Gastrocnemius medialis (tissue), 4 donors: ENCODE results near the gene PIH1D1. TPM values are rescaled to one million over a fixed set of nuclear protein-coding genes. Genes with fewer than 3 reads are reported as not detected.

Experiments
- ATAC-seq, 2 donors: fragments of 150-250 bp; one replicate each; pipeline ENCODE4 v1.9.1; 2016
- DNase-seq, 2 donors: peaks; one replicate each; pipeline ENCODE4 v3.0.0-alpha.2; 2019
- H3K27ac ChIP-seq, 4 donors: fragments of 200-600 bp; sonication (generic); 1 replicate in 1 of 4; 2 replicates in 3 of 4; pipeline ENCODE4 v1.5.1; 2016 to 2018; ENCODE audit warnings: mild to moderate bottlenecking in 2 of 4, moderate library complexity in 1 of 4
- H3K27me3 ChIP-seq, 3 donors: fragments of 200-600 bp; sonication (generic) in 2 of 3; 1 replicate in 1 of 3; 2 replicates in 2 of 3; pipeline versions ENCODE4 v1.5.1 to v1.6.0; 2016 to 2019; ENCODE audit warnings: mild to moderate bottlenecking in 1 of 3, moderate library complexity in 1 of 3
- H3K36me3 ChIP-seq, 2 donors: fragments of 200-600 bp; sonication (generic) in 1 of 2; one replicate each; pipeline ENCODE4 v1.5.1; 2017 to 2018
- H3K4me1 ChIP-seq, 2 donors: fragments of 200-600 bp; sonication (generic) in 1 of 2; one replicate each; pipeline ENCODE4 v1.5.1; 2016 to 2017; ENCODE audit warnings: mild to moderate bottlenecking in 2 of 2
- H3K4me3 ChIP-seq, 4 donors: fragments of 200-600 bp; sonication (generic) in 3 of 4; 1 replicate in 1 of 4; 2 replicates in 3 of 4; pipeline ENCODE4 v1.5.1; 2016 to 2019; ENCODE audit warnings: mild to moderate bottlenecking in 2 of 4
- H3K9me3 ChIP-seq, 3 donors: fragments of 200-600 bp; sonication (generic) in 2 of 3; 1 replicate in 1 of 3; 2 replicates in 2 of 3; pipeline ENCODE4 v1.5.1; 2016 to 2019
- POLR2A ChIP-seq, 2 donors: fragments of 450-650 bp; IDR thresholded peaks; one replicate each; pipeline ENCODE4 v1.6.1; 2017; ENCODE audit warnings: antibody characterized with exemption in 2 of 2, mild to moderate bottlenecking in 2 of 2, moderate library complexity in 2 of 2
- in situ Hi-C, 4 donors: fragments of 200-750 bp; cut with MboI; loops; one replicate each; pipeline versions ENCODE4 v1.15.0 to v1.8.0; 2017; ENCODE audit warnings: low sequenced_read_pairs in 4 of 4
- intact Hi-C: fragments of 100-400 bp; cut with DNase I; formaldehyde crosslinking; loops from one replicate; pipeline ENCODE4 v1.15.1; 2023; ENCODE audit warnings: low total_unique reads
- total RNA-seq, 4 donors: library from RNA; depleted of rRNA; stranded (reverse); fragments of >200 nt; gene quantifications; one replicate each; pipeline versions ENCODE4 v1.1.0 to v1.2.3, GENCODE V29; 2016
- TF ChIP-seq, protein P1 (sequence below), 5 experiments: fragments of 450-650 bp in 3 of 5; fragments of 200-600 bp in 2 of 5; sonication (generic) in 2 of 5; IDR thresholded peaks in 4 of 5; conservative IDR thresholded peaks in 1 of 5; 1 replicate in 4 of 5; 2 replicates in 1 of 5; pipeline ENCODE4 v1.5.1; 2016 to 2019; ENCODE audit warnings: antibody characterized with exemption in 5 of 5, mild to moderate bottlenecking in 3 of 5, moderate library complexity in 3 of 5

The PIH1D1 gene
- total RNA-seq, 4 donors from 2014 or later = 41.9 to 107 (median 79.0) TPM

DNA sequence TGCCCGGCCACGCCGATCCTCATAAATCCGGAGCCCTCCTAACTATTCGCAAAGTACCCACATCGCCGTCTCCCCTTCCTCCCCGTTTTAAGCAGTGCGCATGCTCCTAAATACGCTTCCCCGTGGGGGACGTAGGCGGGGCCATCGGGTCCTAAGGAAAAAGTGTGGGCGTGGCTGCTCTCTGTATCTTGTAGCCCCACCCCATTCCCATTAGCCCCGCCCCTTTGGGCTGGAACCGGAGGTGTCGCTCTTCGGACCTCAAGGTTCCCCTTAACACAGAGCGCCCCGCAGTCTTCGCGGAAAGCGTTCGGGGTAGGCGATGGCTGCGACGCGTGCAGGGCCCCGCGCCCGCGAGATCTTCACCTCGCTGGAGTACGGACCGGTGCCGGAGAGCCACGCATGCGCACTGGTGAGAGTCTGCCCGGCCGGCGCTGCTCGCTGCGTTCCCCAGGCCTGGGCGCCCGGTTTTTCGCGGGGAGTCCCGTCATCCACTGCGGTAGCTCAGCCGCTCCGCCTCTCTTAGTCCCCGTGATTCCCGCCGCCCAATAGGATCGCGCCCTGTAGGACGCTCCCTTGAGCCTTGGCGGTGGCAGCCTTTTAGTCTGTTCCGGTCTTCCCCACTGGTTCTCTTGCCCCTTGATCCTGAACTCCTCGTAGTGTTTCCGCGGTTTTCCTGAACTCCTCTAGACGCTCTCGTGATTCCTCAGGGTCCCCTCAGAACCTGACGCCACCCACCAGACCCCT, 1.6 kb upstream of the PIH1D1 start, which contains the start of gene ALDH16A1:
TSS of gene ALDH16A1 (plus strand) at position 213 of the 744 bp plus-strand sequence. CDS start at position 320, 107 bp downstream.
- Histone ChIP-seq H3K36me3 (no peaks in the 10 kb centered on the region), H3K27ac (peak within 1 kb of the TSS; percentile 90 to 97 (median 96)), H3K4me3 (peak within 1 kb of the TSS; percentile 61 to 100 (median 78)), H3K9me3 (no peaks in the 10 kb centered on the region), H3K27me3 (no peaks in the 10 kb centered on the region), H3K4me1 (peaks cover 15 to 29% of the 10 kb centered on the region in 2 donors)
- peak; percentile 80 to 84 for ATAC-seq
- in situ Hi-C loops (no loop called here), intact Hi-C loops (loop anchor here (1.0 to 5.0 kb wide), 7 partner anchors 34 to 1349 kb away; partner anchors contain the start of genes FUZ, PRMT1, RPL13A and RPS11)
- TF ChIP-seq POLR2A (IDR thresholded peaks at IDR 0.05) = peak; percentile 78 to 86
- TF ChIP-seq, protein P1, sequence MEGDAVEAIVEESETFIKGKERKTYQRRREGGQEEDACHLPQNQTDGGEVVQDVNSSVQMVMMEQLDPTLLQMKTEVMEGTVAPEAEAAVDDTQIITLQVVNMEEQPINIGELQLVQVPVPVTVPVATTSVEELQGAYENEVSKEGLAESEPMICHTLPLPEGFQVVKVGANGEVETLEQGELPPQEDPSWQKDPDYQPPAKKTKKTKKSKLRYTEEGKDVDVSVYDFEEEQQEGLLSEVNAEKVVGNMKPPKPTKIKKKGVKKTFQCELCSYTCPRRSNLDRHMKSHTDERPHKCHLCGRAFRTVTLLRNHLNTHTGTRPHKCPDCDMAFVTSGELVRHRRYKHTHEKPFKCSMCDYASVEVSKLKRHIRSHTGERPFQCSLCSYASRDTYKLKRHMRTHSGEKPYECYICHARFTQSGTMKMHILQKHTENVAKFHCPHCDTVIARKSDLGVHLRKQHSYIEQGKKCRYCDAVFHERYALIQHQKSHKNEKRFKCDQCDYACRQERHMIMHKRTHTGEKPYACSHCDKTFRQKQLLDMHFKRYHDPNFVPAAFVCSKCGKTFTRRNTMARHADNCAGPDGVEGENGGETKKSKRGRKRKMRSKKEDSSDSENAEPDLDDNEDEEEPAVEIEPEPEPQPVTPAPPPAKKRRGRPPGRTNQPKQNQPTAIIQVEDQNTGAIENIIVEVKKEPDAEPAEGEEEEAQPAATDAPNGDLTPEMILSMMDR (IDR thresholded peaks at IDR 0.05 in 4 of 5, conservative IDR thresholded peaks at IDR 0.05 in 1 of 5) = no peak
- peak; percentile 98 to 99 for DNase-seq

DNA sequence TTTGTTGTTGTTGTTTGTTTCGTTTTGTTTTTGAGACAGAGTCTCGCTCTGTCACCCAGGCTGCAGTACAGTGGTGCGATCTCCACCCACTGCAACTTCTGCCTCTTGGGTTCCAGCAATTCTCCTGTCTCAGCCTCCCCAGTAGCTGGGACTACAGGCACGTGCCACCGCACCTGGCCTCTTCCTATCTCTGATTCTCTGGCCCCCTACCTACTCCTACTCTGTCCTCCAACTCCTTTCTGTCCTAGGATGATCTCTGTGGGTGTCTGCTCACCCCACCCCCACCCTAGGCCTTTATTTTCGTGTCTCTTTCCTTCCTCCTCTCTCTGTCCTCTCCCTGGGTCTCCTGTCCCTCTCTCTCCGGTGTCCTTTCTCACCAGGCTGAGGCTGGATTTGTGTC, 1.2 kb downstream of the PIH1D1 start:
- Histone ChIP-seq H3K27me3 (no peaks in the 10 kb centered on the region), H3K36me3 (peaks cover 0 to 6% of the 10 kb centered on the region in 2 donors), H3K4me3 (peak overlapping the region; percentile 67 to 100 (median 86)), H3K4me1 (peaks cover 15 to 24% of the 10 kb centered on the region in 2 donors), H3K9me3 (no peaks in the 10 kb centered on the region), H3K27ac (peak overlapping the region in 3 of 4 donors; percentile 90 to 96 (median 96))
- intact Hi-C loops = loop anchor here (5.0 kb wide), 2 partner anchors 577 to 1352 kb away; partner anchors contain the start of genes VRK3 and ZNF473
- DNase-seq (no peak), ATAC-seq (no peak)
- in situ Hi-C loops = no loop called here
- no peak for TF ChIP-seq POLR2A (IDR thresholded peaks at IDR 0.05)
- TF ChIP-seq, protein P1 (IDR thresholded peaks at IDR 0.05 in 4 of 5, conservative IDR thresholded peaks at IDR 0.05 in 1 of 5) = no peak

DNA sequence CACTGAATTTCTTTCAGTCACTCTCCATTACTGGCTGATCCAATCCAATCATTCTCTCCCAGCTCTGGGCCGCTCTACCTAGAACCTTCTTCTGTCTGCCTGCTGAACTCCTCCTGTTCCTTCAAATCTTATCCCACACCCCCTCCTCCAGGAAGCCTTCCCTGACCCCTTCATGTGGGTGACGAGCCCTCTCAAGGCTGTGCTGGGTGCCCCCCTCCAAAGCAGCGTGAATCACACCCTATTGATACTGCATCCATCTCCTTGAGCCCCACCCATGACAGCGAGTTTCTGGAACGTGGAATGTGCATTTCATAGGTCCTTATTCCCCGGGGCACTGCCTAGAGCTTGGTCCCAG, 3.2 kb downstream of the PIH1D1 start:
- Histone ChIP-seq H3K27me3 (no peaks in the 10 kb centered on the region), H3K9me3 (no peaks in the 10 kb centered on the region), H3K4me3 (no peak overlapping the region), H3K27ac (peak overlapping the region in 1 of 4 donors; percentile 39), H3K4me1 (peaks cover 4 to 12% of the 10 kb centered on the region in 2 donors), H3K36me3 (peaks cover 0 to 6% of the 10 kb centered on the region in 2 donors)
- DNase-seq (no peak), ATAC-seq (no peak)
- in situ Hi-C loops (loop anchor here in 3 of 4 donors (5.0 to 10.0 kb wide), 4 partner anchors 54 to 224 kb away; partner anchors contain the start of gene KASH5 (in 1 of the 3)), intact Hi-C loops (no loop called here)
- no peak for TF ChIP-seq POLR2A (IDR thresholded peaks at IDR 0.05)
- TF ChIP-seq, protein P1 (IDR thresholded peaks at IDR 0.05 in 4 of 5, conservative IDR thresholded peaks at IDR 0.05 in 1 of 5) = no peak

DNA sequence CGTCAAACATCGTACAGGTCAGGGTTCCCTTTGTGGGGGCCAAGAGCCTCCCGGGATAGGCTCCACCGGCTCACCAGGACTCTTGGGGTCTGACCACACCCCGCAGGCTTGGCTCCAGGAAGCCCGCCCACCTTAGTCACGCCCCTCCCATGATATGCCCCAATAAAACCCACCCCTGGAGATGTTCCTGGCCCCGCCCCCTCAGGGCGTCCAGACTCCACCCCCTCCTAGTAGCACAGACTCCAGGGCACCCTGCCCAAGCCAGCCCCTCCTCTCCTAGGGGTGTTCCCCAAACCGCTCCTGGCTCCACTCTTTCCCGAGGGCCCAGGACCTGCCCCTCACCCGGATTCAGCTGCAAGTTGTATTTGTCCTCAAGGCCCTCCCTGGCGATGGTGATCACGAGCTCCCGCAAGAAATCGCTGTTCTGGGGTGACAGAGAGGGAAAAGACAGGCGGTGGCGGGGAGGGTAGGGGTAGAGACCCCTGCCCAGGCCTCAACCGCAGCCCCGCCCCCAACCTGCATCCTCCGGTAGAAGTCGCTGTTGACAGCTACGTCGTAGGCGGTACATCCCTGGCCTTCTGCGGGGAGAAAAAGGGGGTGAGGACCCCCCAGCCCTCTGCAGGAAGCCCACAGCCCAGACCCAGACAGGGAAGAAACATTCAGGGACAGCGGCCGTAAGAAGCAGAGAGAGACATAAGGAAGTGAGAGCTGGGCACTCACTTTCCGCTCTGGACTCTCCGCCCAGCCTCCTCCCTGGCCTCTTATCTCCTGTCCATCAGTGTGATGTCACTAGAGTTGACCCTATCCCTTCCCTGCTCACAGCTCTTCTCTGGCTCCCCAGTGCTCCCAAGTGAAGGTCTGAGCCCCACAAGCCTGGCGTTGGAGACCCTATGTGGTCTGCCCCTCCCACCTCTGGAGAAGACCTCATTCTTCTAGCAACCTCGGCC, 3.9 kb downstream of the PIH1D1 start:
- Histone ChIP-seq H3K4me1 (peaks cover 4 to 12% of the 10 kb centered on the region in 2 donors), H3K27me3 (peaks cover 0 to 2% (median 0%) of the 10 kb centered on the region in 3 donors), H3K27ac (peak overlapping the region; percentile 3 to 39 (median 26)), H3K36me3 (peaks cover 0 to 6% of the 10 kb centered on the region in 2 donors), H3K4me3 (no peak overlapping the region), H3K9me3 (no peaks in the 10 kb centered on the region)
- in situ Hi-C loops (loop anchor here in 3 of 4 donors (5.0 to 10.0 kb wide), 4 partner anchors 53 to 223 kb away; partner anchors contain the start of gene KASH5 (in 1 of the 3)), intact Hi-C loops (no loop called here)
- no peak for ATAC-seq
- DNase-seq = peak in 1 of 2 donors; percentile 62
- TF ChIP-seq POLR2A (IDR thresholded peaks at IDR 0.05) = no peak
- TF ChIP-seq, protein P1 (IDR thresholded peaks at IDR 0.05 in 4 of 5, conservative IDR thresholded peaks at IDR 0.05 in 1 of 5) = no peak
